ENCODE measurements around the gene COPE.

DNA sequence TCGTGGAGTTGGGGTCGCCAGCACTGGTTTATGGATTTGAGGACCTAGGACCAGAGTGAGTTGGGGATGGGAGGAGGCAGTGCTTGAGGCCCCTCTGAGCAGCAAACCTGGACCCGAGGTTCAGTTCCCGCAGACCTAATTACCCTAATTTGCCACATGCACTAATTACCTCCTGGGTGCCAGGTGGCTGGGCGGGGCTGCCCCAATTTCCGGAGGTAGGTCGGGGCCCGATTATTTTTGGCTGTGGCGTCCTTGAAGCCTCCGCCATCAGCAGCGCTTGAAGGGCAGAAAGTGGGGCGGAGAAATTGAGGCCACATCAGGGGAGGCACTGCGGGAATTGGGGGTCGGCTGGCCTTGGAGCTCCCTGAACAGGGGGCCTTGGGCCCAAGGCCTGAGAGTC is 27.7 kb upstream of the COPE start:
- no peak for TF ChIP-seq EZH2 (IDR thresholded peaks at IDR 0.05; ENCODE audit: insufficient read depth, poor library complexity, severe bottlenecking)
- TF ChIP-seq EZH2phosphoT487 (IDR thresholded peaks at IDR 0.05; ENCODE audit: insufficient read depth, low read depth), result no peak

All from GM23248 (cell line).